PC-3 (cell line): ENCODE results near the gene FGF12.

Experiments
- CTCF ChIP-seq: fragments of 300-600 bp; sonication (generic); conservative IDR thresholded peaks from 2 replicates; pipeline ENCODE4 v1.5.1; 2017; ENCODE audit warnings: antibody characterized with exemption, low read depth, mild to moderate bottlenecking, low read length
- EZH2 ChIP-seq: fragments of 300-600 bp; sonication (generic); IDR thresholded peaks from one replicate; pipeline ENCODE4 v1.6.1; 2017; ENCODE audit warnings: antibody characterized with exemption, mild to moderate bottlenecking, low read length; ENCODE audit not compliant: unreplicated experiment

GRCh38 chr3:192091831-192092230 lies 635.5 kb downstream of the FGF12 start:
- TF ChIP-seq CTCF (no peak), EZH2 (no peak)
